ENCODE data around the gene PFAS. TPM values are rescaled to one million over a fixed set of nuclear protein-coding genes. Genes with fewer than 3 reads are reported as not detected.
"Not testable (repeated sequence)": the region's sequence is repeated elsewhere in the genome, so short reads cannot be mapped to it uniquely, and the experiment has no call there.

PFAS gene
- total RNA-seq = 10 to 100 TPM; 43.6 to 45.9 TPM

- DNase-seq = peak; percentile 96
- no peaks in the 10 kb centered on the region for H3K9me3 Mint-ChIP-seq
- ChIA-PET POLR2A (interaction anchor here (0.7 to 9.9 kb wide), 31 partner anchors 11 to 498 kb away, joined by 3 to 371 read pairs (median 8); partner anchors contain the start of genes ALOXE3, AURKB, BORCS6 and HES7), CTCF (interaction anchor here (0.6 to 4.7 kb wide), 9 partner anchors 23 to 130 kb away, joined by 3 to 40 read pairs (median 9); partner anchors contain the start of genes KRABD2 and SLC25A35)
- peaks cover 50% of the 10 kb centered on the region for H3K4me1 Mint-ChIP-seq
- H3K4me3 Mint-ChIP-seq = peak within 1 kb of the TSS; percentile 94
- H3K36me3 Mint-ChIP-seq (ENCODE audit: low read depth) = peaks cover 41% of the 10 kb centered on the region
- peak within 1 kb of the TSS; percentile 100 for H3K27ac Mint-ChIP-seq
- no peaks in the 10 kb centered on the region for H3K27me3 Mint-ChIP-seq
These were observed at the start of gene PFAS for GRCh38 chr17:8248751-8249607. PFAS (plus strand) TSS chr17:8249289; CDS start chr17:8253938, 4,649 bp downstream.

- Mint-ChIP-seq H3K4me1 (peaks cover 47% of the 10 kb centered on the region), H3K27me3 (no peaks in the 10 kb centered on the region), H3K36me3 (ENCODE audit: low read depth) (peaks cover 73% of the 10 kb centered on the region), H3K4me3 (no peak overlapping the region), H3K27ac (no peak overlapping the region), H3K9me3 (no peaks in the 10 kb centered on the region)
- POLR2A ChIA-PET = interaction anchor here (11.5 to 25.1 kb wide), 2 partner anchors 13 to 19 kb away, joined by 237 to 612 read pairs; partner anchors contain the start of gene BORCS6
- no peak for DNase-seq
- CTCF ChIA-PET = no interaction called here
These were observed 44.1 kb upstream of the PFAS start for GRCh38 chr17:8204761-8205555.

GRCh38 chr17:8206536-8206935 is 42.6 kb upstream of the PFAS start:
- peak overlapping the region; percentile 58 for H3K27ac Mint-ChIP-seq
- H3K9me3 Mint-ChIP-seq = no peaks in the 10 kb centered on the region
- CTCF ChIA-PET = interaction anchor here (0.5 to 1.8 kb wide), 3 partner anchors 8 to 15 kb away, joined by 3 to 6 read pairs (median 5); no protein-coding TSS in a partner anchor
- POLR2A ChIA-PET = interaction anchor here (1.2 to 25.1 kb wide), 6 partner anchors 14 to 89 kb away, joined by 3 to 612 read pairs (median 6); partner anchors contain the start of genes BORCS6 and SLC25A35
- H3K4me3 Mint-ChIP-seq = no peak overlapping the region
- H3K27me3 Mint-ChIP-seq = no peaks in the 10 kb centered on the region
- no peak for DNase-seq
- peaks cover 66% of the 10 kb centered on the region for H3K36me3 Mint-ChIP-seq (ENCODE audit: low read depth)
- peaks cover 46% of the 10 kb centered on the region for H3K4me1 Mint-ChIP-seq

GRCh38 chr17:8209907-8210760 is 39.0 kb upstream of the PFAS start, which contains the start of gene AURKB:
AURKB (minus strand) TSS chr17:8210575; CDS start chr17:8210224, 351 bp downstream.
- Mint-ChIP-seq H3K36me3 (ENCODE audit: low read depth) (peaks cover 40% of the 10 kb centered on the region), H3K27me3 (no peaks in the 10 kb centered on the region), H3K9me3 (no peaks in the 10 kb centered on the region), H3K4me3 (peak within 1 kb of the TSS; percentile 87), H3K27ac (peak within 1 kb of the TSS; percentile 86), H3K4me1 (peaks cover 39% of the 10 kb centered on the region)
- ChIA-PET POLR2A (interaction anchor here (0.7 to 25.1 kb wide), 20 partner anchors 14 to 225 kb away, joined by 3 to 612 read pairs (median 8); partner anchors contain the start of genes BORCS6, CTC1, NDEL1 and PFAS), CTCF (interaction anchor here (0.6 to 1.7 kb wide), 11 partner anchors 9 to 91 kb away, joined by 3 to 14 read pairs (median 4); partner anchors contain the start of genes BORCS6 and SLC25A35)
- peak; percentile 94 for DNase-seq

GRCh38 chr17:8210761-8211458 is 38.2 kb upstream of the PFAS start:
- H3K36me3 Mint-ChIP-seq (ENCODE audit: low read depth) = peaks cover 35% of the 10 kb centered on the region
- ChIA-PET POLR2A (interaction anchor here (0.7 to 25.1 kb wide), 20 partner anchors 13 to 224 kb away, joined by 3 to 612 read pairs (median 8); partner anchors contain the start of genes BORCS6, CTC1, NDEL1 and PFAS), CTCF (interaction anchor here (0.6 to 1.7 kb wide), 11 partner anchors 8 to 90 kb away, joined by 3 to 14 read pairs (median 4); partner anchors contain the start of genes BORCS6 and SLC25A35)
- H3K27me3 Mint-ChIP-seq = no peaks in the 10 kb centered on the region
- no peak for DNase-seq
- H3K4me3 Mint-ChIP-seq = peak overlapping the region; percentile 87
- H3K27ac Mint-ChIP-seq = peak overlapping the region; percentile 86
- H3K4me1 Mint-ChIP-seq = peaks cover 39% of the 10 kb centered on the region
- H3K9me3 Mint-ChIP-seq = no peaks in the 10 kb centered on the region

GRCh38 chr17:8212312-8213180 is 36.5 kb upstream of the PFAS start:
- DNase-seq = no peak
- ChIA-PET CTCF (interaction anchor here (0.7 to 1.1 kb wide), 4 partner anchors 9 to 1379 kb away, joined by 3 to 4 read pairs (median 3); no protein-coding TSS in a partner anchor), POLR2A (interaction anchor here (5.7 to 25.1 kb wide), 3 partner anchors 11 to 39 kb away, joined by 66 to 612 read pairs (median 237); partner anchors contain the start of gene BORCS6)
- no peak overlapping the region for H3K27ac Mint-ChIP-seq
- peaks cover 26% of the 10 kb centered on the region for H3K4me1 Mint-ChIP-seq
- no peak overlapping the region for H3K4me3 Mint-ChIP-seq
- peaks cover 20% of the 10 kb centered on the region for H3K36me3 Mint-ChIP-seq (ENCODE audit: low read depth)
- no peaks in the 10 kb centered on the region for H3K9me3 Mint-ChIP-seq
- no peaks in the 10 kb centered on the region for H3K27me3 Mint-ChIP-seq

- CTCF ChIA-PET = interaction anchor here (0.7 to 1.1 kb wide), 2 partner anchors 8 to 22 kb away, joined by 3 to 6 read pairs; no protein-coding TSS in a partner anchor
- H3K27me3 Mint-ChIP-seq, H3K27ac Mint-ChIP-seq, H3K9me3 Mint-ChIP-seq, H3K4me3 Mint-ChIP-seq, DNase-seq: not testable (repeated sequence)
- Mint-ChIP-seq H3K36me3 (ENCODE audit: low read depth) (peaks cover 15% of the 10 kb centered on the region), H3K4me1 (peaks cover 20% of the 10 kb centered on the region)
- POLR2A ChIA-PET = interaction anchor here (5.7 to 25.1 kb wide), 3 partner anchors 10 to 41 kb away, joined by 66 to 612 read pairs (median 237); partner anchors contain the start of gene BORCS6
These were observed 35.1 kb upstream of the PFAS start for GRCh38 chr17:8214000-8214399.

- H3K4me1 Mint-ChIP-seq = peaks cover 52% of the 10 kb centered on the region
These were observed 28.1 kb upstream of the PFAS start for GRCh38 chr17:8220783-8221662.

GRCh38 chr17:8221663-8222379 is 27.3 kb upstream of the PFAS start:
- POLR2A ChIA-PET = interaction anchor here (0.9 to 25.1 kb wide), 26 partner anchors 11 to 161 kb away, joined by 3 to 612 read pairs (median 7); partner anchors contain the start of genes AURKB, BORCS6, CTC1 and HES7
- Mint-ChIP-seq H3K4me3 (peak overlapping the region; percentile 95), H3K4me1 (peaks cover 60% of the 10 kb centered on the region), H3K9me3 (no peaks in the 10 kb centered on the region), H3K27me3 (peaks cover 2% of the 10 kb centered on the region), H3K27ac (peak overlapping the region; percentile 99), H3K36me3 (ENCODE audit: low read depth) (peaks cover 35% of the 10 kb centered on the region)
- peak; percentile 89 for DNase-seq
- CTCF ChIA-PET = interaction anchor here (0.7 to 4.1 kb wide), 21 partner anchors 10 to 341 kb away, joined by 3 to 52 read pairs (median 6); partner anchors contain the start of genes ALOXE3, AURKB, BORCS6 and CTC1

More at GRCh38 chr17:8220783-8221662, 28.1 kb upstream of the PFAS start:
- ChIA-PET CTCF (interaction anchor here (0.7 to 4.1 kb wide), 20 partner anchors 9 to 340 kb away, joined by 3 to 52 read pairs (median 6); partner anchors contain the start of genes ALOXE3, AURKB, BORCS6 and CTC1), POLR2A (interaction anchor here (0.6 to 25.1 kb wide), 25 partner anchors 10 to 535 kb away, joined by 3 to 612 read pairs (median 7); partner anchors contain the start of genes AURKB, BORCS6, CTC1 and HES7)
- Mint-ChIP-seq H3K9me3 (no peaks in the 10 kb centered on the region), H3K27ac (peak overlapping the region; percentile 99), H3K27me3 (peaks cover 2% of the 10 kb centered on the region), H3K36me3 (ENCODE audit: low read depth) (peaks cover 27% of the 10 kb centered on the region), H3K4me3 (peak overlapping the region; percentile 95)
- peak; percentile 88 for DNase-seq
